GM21447 (cell line): ENCODE measurements around the gene MSANTD4.
"Not testable (repeated sequence)": the region's sequence is repeated elsewhere in the genome, so short reads cannot be mapped to it uniquely, and the experiment has no call there.

ENCODE experiments used
- ATAC-seq: cut with Tn5 transposase; IDR thresholded peaks from one replicate; pipeline ENCODE4 v1.9.1; 2021; ENCODE audit not compliant: unreplicated experiment

Gene MSANTD4

DNA sequence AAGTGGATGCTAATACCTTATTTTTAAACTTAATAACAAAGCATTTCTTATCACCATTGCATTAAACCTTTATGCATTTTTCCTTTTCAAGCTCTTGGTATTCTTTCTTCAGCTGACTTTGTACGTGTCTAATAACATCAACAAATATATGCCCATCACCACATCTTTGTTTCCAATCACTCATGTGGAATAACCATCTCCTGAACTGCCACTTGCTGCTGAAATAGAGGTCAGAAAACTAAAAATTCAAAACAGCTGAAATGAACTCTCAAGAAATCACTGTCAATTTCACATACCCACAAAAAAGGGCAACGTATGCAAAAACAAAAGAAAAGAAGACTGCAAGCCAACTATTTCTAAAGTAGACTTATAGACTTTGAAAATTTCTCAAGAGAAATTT lies 7.4 kb downstream of the MSANTD4 start:
- ATAC-seq = no peak

DNA sequence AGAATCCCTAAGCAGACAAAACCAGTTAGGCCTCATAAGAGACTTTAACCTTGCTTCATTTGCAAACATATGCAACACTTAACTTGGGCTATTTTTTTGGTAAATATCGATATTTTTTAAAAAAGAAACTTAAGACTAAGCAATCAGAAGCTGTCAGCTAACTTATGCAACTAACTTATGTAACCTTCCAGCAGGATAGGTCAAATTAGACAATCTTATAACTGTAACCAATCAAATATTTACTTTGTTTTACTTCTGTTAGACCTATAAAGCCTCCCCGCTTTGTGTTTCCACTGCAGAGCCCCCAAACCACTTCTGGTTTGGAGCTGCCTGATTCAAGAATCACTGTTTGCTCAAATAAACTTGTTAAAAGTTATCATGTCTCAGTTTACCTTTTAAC lies 8.0 kb downstream of the MSANTD4 start:
- no peak for ATAC-seq

DNA sequence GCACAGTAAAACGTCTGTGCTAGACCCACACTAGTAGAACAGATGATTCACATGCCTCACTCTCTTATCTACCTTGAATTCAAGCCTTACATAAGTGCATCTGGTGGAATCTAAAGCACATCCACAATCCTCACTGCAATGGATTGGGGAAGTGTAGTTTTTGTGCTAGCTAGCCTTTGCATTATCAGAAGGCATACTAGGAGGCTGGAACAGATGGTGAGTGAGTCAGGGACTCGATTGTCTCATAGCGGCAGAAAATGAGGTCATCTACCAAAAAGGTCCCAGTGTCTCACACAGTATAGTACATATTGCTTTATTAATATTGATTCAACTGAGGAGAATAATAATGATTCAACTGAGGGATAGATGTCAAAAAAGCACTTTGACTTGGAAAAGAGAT lies 9.3 kb downstream of the MSANTD4 start:
- ATAC-seq = no peak

GRCh38 chr11:106011481-106011880 lies 10.6 kb downstream of the MSANTD4 start:
- ATAC-seq = no peak

- ATAC-seq = not testable (repeated sequence)
Observed at GRCh38 chr11:106003094-106003493, 18.9 kb downstream of the MSANTD4 start.

DNA sequence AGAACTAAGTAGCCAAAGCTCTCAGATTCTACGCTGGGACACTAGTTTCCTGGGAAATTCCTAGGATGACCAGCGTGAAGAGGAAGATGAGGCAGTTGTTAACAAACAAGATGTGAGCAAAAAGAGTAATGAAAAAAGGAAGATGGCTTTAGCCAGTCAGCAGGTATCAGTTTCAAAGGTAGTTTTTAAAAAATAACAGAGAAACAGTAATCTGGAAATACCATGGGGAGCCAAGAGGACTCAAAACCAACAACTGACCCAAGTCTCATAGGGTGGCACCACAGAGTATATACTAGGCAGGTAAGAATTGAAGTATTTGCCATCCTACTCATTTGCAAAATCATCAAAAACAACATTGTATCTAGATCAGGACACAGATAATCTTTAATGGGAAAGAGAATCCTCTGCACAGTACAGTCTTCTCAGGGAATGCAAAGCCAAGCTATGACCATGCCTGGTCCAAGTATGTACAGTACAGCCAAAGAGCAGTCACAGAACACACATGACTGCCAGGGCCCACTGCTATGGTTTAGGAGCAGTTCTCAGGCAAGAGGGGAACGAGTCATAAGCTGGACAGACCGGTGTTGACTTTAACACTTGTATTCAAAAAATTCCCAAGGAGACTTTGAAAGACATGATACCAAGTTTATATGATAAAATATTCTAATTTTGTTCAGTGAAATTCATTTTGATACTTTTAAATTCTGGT lies 20.6 kb downstream of the MSANTD4 start:
- ATAC-seq = no peak

DNA sequence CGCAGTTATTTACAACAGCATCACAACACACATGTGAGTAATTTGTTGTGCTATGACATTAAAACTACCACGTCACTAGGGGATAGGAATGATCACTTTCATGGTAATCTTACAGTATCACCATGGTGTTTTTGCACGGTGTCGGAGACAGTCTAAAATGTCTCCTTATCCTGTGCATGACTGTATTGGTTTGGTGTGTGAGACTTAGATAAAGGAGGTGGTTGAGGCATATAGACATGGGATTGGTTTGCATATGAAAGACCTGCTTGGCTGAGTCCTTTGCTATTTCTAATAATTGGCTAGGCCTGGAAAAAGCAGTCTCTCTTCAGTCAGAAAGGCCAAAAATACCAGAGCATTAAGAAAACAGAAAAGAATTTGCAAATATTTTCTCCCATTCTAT lies 30.2 kb downstream of the MSANTD4 start:
- no peak for ATAC-seq

- ATAC-seq = no peak
Observed at GRCh38 chr11:105989124-105989523, 32.9 kb downstream of the MSANTD4 start.

DNA sequence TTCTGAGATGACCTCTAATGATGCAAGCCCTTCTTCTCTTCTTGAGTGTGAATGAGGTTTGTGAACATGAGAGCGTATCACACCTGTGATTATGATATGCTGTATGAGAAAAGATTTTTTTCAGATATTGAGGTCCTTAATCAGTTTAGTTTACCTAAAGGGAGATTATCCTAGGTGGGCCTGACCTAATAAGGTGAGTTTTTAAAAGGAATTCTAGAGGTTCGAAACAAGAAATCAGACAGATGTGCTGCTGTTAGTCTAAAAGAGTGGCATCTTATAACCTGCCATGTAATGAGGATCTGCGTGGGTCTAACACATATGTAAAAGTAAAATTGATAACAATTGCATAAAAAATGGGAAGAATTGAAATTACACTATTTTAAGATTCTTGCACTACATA lies 33.8 kb downstream of the MSANTD4 start:
- no peak for ATAC-seq

DNA sequence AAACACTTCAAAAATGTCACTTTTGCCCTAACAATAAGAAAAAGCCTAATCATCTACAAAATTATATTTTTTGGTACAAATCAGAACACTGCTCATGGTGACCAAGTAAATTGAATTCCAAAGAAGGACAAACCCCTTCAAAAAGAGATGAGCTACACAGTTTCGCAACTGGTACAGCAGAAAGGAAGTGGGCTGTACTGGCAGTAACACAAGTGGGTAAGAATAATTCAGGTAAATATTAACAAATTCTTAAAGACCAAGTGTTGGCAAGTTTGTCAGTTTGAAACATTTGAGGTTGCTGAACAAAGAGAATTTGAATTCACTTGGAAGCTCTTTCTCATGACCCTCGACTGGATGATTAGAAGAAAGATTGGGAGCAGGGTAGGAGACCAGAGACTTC lies 35.5 kb downstream of the MSANTD4 start:
- peak; percentile 55 for ATAC-seq

DNA sequence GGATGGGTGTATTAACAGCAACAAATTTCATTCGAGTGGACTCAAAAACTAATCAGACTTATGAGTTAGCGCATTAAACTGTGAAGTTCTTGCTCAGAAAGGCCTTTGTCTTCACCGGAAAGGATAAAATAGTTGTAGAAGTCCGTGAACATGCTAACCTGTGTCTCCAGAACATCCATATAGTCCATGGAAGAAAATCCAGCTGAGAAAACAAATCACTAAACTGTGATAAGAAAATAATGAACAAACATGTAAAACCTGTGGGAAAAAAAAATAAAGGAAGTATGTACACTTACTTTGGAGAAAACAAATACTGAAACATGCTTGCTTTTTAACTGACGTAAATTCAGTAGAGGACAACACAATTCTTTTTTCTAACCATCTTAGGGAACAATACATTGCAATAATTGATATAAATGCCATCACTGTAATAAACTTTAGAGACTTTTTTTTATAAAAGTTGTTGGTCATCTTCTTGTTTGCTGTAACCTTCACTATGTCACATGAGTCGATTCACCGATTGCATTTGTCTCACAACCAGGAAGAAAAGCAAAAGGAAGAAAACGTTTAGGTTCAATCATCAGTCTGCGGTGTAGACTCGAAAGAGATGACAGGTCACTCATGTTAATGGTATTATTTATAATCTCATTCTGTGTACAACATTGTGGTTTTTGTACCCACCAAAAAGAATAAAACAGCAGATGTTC lies 41.9 kb downstream of the MSANTD4 start:
- no peak for ATAC-seq

DNA sequence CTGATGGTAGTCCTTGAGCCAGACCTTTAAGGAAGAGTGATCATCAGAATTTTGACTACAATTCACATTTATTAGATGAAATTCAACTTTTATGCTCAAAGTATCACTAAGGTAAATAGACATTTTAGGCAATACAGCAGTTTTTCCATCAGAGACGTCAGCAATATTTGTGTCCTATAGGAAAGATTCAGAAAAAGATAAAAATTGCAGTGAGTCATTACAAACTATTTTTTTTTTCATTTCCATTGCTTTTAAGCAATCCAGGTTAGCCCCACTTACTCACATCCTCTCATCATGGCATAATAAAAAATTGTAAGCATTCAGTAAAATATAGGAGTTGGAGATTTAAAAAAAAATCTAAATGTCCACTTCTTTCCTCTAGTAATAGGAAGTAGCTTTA lies 46.9 kb downstream of the MSANTD4 start:
- ATAC-seq = no peak

DNA sequence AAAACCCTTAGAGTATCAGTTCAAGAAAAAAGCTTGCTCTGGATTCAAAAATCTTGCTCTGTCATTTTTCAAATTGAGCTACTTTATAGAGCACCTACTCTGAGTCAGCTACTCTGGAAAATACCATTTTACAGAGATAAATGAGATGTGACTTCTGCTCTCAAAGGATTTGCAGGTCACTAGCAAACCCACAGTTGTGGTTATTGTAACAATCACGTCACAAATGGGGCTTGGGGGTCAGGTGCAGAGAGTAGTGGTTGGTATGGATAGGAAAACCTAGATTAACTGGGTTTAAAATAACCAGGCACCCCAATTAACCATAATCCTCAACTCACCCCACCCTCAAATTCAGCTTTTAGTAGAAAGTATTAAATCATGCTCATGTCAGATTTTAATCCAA lies 52.3 kb downstream of the MSANTD4 start:
- ATAC-seq = no peak

- ATAC-seq = no peak
Observed at GRCh38 chr11:105968021-105968697, 53.9 kb downstream of the MSANTD4 start.

DNA sequence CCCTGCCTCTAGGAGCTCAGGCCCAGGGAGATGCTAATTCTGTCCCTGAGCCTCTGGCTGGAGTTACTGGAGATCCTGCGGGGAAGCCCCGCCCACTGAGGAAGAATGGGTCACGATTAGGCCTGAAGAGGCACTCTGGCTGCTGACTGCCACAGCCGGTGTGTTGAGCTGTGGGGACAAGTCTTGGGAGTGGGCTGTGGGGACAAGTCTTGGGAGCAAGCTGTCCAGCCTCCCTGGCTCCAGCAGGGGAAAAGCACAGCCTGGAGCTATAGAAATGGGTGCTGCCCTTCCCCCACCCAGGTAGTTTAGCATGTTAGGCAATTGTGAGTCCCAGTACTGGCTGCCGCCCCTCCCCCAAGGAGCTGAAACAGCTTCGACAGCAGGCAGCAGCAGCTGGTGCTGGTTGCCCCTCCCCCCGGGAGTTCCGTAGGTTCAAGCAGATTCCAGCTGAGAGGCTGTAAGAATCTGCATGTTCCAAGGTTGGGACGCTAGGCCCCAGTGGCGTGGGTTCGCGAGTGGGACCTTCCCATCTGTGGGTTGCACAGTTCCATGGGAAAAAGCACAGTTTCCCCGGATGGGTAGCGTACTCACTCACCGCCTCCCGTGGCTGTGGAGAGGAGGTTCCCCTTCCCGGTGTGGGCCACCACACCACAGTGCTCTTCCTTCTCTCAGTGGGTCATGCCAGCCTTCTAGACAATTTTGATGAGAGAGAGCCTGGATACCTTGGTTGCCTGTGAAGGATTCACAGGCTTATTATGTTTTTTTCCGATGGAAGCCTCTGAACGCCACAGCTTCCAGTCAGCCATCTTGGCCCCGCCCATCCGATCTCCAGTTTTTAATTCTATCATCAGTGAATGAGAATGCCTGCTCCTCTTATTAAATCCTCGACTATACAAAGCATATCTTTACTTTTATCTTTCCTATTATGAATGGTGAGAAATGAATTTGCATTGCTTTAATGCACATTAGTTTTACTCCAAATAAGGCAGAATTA lies 61.5 kb downstream of the MSANTD4 start:
- no peak for ATAC-seq
